Activated CD8-positive, alpha-beta memory T cell treated with anti-CD3 and anti-CD28 coated beads, Interleukin-2, amount 50 U/mL, for 1 hour (primary cell): ENCODE data around the gene ARHGEF11.
"Not testable (repeated sequence)": the region's sequence is repeated elsewhere in the genome, so short reads cannot be mapped to it uniquely, and the experiment has no call there.

Experiments used
- DNase-seq: peaks from one replicate; pipeline ENCODE4 v3.0.0-alpha.2; 2020; ENCODE audit errors: extremely low read depth

Gene ARHGEF11, protein sequence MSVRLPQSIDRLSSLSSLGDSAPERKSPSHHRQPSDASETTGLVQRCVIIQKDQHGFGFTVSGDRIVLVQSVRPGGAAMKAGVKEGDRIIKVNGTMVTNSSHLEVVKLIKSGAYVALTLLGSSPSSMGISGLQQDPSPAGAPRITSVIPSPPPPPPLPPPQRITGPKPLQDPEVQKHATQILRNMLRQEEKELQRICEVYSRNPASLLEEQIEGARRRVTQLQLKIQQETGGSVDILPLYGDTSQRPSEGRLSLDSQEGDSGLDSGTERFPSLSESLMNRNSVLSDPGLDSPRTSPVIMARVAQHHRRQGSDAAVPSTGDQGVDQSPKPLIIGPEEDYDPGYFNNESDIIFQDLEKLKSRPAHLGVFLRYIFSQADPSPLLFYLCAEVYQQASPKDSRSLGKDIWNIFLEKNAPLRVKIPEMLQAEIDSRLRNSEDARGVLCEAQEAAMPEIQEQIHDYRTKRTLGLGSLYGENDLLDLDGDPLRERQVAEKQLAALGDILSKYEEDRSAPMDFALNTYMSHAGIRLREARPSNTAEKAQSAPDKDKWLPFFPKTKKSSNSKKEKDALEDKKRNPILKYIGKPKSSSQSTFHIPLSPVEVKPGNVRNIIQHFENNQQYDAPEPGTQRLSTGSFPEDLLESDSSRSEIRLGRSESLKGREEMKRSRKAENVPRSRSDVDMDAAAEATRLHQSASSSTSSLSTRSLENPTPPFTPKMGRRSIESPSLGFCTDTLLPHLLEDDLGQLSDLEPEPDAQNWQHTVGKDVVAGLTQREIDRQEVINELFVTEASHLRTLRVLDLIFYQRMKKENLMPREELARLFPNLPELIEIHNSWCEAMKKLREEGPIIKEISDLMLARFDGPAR (N-terminal part only)

DNA sequence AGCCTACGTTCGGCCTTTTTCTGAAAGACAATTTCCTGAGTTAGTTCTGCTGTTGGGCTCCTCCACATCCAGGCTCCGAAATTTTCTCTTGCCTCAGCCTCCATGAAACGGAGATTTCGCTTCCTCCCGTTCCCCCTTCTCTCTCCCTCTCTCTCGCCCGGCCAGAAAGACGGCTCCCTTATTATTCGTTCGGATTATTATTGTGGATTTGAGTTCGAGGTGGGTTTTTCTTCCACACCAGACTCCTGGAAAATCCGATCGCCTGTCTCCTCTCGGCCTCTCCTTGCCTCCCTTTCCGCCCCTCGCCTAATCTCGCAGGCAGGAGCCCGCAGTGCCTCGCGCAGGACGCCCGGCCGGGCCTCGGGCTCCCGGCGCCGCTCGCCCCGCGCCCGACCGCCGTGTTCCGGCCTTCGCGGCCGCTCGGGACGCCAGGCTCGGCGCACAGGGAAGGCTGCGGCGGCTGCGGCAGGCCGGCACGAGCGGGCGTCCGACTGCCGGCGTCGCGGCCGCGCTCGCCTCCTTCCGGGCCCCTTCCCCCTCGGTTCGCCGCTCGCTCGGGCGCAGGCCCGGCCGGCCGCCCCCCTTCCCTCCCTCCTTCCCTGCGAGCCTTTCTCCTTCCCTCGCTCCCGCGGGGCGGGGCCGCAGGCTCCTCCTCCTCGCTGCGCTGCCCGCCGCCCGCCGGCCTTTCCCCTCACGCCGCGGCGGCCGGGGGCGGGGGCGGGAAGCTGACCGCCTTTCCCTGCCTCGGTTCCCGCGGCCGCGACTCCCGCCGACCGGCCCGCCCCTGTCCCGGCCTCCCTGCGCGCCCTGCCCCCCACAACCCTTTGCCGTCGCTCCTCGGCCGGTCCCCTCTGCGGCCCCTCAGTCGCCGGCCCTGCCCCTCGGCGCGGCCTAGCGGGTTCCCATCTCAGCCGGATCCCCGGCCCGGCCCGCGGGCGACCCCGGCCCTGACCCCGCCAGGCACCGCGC lies at the start of gene ARHGEF11:
Gene ARHGEF11 (minus strand): TSS at position 493 of the 969 bp plus-strand sequence. CDS start 1,412 bp downstream, outside the sequence.
- no peak for DNase-seq

DNA sequence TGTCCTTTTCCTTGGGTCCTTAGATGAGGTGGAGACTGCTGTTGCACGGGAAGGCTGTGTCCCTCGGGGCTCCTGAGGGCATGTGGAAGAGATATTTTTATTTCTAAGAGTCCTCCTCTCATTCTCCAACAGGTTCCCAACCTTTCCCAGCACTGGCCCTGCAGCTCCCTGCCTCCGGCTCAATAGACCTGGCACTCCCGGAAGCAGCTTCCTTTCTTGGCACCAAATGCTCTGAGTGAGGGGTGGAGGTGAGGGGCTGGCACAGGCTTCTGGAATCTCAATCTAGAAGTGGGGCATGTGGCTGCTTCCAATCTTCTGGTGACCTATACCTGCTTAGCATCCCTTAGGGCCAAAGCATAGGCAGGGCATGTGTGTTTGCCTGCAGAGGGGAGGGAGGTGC lies 49.5 kb upstream of the ARHGEF11 start:
- DNase-seq = no peak

DNA sequence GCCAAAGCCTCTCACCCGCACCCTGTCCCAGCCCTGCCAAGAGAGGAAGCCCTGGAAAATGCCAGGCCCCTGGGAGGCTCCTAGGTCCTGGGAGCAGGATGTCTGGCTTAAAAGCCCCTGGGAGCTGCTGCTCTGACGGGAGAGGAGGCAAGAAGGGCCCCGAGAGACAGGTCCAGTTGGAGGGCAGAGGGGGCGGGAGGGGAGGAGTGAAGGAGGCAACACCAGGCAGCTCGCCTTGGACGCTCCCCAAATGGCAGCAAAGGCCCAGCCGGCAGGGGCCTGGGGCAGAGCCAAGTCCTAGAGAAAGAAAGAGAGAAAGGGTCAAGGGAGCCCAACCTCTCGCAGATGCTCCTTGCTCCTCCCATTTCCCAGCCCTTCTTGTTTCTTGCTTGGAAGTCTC lies 47.3 kb upstream of the ARHGEF11 start:
- no peak for DNase-seq

DNA sequence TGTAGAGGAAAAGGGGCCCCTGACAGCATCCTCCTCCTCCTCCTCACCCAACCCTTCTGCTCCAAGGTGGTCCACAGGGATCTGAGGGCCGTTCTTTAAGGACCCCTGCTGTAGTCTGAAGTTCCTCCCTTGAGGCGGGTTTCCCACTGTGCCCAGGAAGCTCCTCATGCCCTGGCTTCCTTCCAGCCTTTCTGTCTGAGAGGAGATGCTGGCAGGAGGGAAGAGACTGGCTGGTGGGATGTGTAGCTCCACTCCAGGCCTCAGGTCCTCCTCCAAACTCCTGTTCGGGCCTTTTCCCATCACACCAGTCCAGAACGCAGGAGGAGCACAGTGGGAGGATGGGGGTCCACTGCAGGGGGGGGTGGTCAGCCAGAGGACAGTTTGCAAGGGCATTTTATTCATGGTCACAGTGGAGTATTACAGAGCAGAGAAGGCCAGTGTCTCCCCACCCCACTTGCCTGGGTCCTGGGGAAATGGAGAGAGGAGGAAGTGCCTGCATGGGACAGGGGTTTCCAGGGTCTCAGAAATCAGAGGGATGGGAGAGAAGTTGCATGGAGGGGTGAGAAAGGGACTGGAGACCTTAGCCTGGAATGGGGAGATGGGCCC lies 46.2 kb upstream of the ARHGEF11 start:
- no peak for DNase-seq

DNA sequence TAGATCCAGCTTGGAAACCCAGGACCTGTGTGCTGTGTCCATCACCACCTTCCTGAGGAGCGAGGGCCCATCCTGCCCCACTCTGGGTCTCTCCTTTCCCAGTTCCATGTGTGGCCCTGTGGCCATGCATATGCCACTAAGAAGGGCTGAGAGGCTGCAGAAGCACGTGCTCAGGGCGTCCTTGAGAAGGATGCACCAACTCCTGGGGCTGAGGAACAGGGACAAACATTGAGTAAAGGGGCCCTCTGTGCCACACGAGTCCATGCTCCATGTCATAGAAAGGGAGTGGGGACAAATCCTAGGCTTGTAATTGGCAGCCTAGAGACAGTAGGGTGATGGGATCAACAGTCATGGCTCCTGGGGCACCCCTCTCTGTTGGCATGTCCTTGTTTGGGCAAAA lies 45.6 kb upstream of the ARHGEF11 start:
- DNase-seq = no peak

DNA sequence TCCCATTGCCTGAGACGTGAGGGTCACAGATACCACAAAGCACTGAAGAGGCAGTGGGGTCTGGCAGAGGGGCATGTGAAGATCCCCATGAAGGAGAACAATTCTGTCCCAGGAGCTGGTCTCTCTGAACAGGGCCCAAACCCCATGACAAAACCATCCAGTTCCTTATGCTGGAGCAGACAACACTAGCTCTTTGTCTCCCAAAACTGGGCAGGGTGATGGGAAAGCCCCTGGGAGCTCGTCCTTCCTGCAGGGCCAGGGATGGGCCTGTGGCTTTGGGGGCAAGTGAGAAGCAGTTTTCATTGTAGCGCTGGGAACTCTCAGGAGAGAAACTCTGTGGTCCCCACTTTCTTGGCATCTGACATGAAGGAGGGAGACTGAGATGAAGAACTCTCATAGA lies 45.2 kb upstream of the ARHGEF11 start:
- DNase-seq = no peak

DNA sequence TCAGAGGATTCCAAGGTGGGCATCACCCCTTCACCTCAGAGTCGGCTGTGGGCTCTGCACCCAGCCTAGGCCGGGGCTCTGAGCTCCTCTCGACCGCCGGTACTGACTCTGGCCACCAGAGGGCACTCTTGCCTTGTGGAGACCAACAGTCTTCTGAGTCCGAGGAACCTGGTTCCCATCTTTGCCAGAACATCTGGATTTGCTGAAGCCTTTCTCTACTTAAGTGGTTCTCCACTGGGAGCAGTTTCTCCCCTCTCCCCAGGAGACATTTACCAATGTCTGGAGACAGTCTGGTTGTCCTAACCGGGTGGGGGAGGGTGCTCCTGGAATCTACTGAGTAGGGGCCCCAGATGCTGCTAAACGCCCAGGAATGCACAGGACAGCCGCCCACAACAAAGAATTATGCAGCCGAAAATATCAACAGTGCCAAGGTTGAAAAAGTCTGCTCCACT lies 44.7 kb upstream of the ARHGEF11 start:
- peak; percentile 60 for DNase-seq

DNA sequence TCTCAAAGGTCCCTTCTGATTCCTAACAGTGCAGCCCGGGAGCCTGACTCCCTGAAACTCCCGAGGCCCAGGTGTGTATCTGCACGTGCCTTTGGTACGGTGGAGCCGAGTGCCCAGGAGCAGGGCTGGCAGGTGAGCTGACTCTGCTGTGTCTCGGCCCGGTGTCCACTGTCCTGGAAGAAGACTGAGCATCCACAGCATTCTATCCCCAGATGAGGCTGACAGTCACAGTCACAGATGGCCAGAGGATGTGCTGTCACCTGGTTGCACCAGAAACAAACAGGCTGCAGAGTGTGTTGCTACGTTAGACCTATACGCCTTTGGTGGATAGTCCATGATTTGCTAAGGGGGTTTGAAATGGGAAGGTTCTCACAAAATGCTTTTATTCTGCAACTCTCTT lies 44.2 kb upstream of the ARHGEF11 start:
- DNase-seq = no peak

DNA sequence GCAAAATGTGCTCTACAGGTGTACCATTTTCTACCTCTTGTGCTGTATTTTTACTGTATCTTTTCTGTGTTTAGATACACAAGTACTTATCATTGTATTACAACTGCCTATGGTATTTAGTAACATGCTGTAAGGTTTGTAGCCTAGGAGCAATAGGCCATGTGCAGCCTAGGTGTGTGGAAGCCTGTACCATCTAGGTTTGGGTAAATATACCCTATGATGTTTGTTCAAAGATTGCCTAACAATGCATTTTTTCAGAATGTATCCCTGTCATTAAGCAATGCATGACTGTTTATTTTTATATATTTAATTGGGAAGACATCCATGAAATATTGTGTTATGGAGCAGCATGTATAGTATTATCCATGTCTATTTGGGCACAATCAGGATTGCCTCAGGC lies 43.1 kb upstream of the ARHGEF11 start:
- DNase-seq = no peak

DNA sequence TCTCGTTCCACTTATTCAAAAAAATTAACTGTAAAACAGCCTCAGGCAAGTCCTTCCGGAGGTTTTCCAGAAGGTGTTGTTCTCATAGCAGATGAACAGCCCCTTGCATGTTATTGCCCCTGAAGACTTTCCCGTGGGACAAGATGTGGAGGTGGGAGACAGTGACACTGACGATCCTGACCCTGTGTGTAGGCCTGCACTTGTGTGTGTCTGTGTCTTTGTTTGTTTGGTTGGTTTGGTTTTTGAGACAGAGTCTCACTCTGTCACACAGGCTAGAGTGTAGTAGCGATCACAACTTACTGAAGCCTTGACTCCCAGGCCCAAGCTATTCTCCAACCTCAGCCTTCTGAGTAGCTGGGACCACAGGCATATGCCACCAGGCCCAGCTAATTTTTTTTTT lies 41.5 kb upstream of the ARHGEF11 start:
- DNase-seq = no peak

DNA sequence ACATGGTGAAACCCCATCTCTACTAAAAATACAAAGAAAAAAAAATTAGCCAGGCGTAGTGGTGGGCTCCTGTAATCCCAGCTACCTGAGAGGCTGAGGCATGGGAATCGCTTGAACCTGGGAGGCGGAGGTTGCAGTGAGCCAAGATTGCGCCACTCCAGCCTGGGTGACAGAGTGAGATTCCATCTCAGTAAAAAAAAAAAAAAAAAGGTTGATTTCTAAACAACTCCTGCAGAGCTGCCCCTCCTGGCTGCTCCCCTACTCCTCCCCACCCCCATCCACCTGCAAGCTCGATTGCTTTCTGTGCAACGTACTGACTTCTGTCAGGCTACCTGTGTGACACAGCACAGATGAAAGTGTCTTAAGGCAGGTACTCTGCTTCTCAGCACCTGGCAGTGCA lies 40.8 kb upstream of the ARHGEF11 start:
- DNase-seq = no peak

DNA sequence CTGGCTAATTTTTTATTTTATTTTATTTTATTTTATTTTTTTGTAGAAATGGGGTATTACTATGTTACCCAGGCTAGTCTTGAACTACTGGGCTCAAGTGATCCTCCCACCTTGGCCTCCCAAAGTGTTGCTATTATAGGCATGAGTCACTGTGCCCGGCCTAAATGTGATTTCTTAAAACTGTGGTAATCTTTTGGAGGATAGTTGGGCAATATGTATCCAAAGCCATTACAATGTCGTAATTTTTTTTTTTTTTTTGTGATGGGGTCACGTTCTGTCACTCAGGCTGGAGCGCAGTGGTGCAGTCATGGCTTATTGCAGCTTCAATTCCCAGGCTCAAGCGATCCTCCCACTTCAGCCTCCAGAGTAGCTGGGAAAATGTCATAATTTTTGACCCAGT lies 39.9 kb upstream of the ARHGEF11 start:
- no peak for DNase-seq

DNA sequence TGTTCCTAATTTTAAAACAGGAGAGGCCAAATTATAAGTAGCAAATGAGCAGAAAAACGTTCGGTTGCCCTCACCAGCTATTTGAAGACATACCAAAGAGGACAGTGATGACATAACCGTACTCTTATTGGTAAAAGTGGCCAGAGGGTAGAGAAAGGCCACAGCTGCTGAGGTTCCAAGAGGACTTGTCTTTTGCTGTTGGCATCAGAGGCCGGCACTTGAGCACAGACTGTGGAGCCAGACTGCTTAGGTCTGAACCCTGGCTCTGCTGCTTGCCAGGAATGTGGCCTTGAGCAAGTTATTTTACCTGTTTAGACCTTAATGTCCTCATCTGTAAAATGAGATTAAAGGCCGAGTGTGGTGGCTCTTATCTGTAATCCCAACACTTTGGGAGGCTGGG lies 39.2 kb upstream of the ARHGEF11 start:
- DNase-seq = no peak

DNA sequence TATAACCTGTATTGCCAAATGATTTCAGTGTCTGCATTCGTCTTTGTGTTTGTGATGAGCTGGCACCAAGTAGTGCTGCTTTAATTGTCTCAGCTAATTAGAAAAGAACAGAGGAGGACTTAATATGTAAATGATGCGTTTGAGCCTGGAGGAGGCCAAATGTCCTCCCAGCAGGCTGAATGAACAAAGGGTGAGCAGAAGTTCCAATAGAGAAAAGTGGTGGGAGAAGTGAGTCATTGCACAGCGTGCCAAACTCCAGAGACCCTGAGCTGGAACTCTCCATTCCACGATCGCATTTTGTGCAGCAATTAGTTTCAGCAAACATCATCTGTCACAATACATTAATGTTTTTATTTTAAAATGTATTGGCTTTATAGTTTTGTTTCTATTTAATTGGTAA lies 36.2 kb upstream of the ARHGEF11 start:
- no peak for DNase-seq

DNA sequence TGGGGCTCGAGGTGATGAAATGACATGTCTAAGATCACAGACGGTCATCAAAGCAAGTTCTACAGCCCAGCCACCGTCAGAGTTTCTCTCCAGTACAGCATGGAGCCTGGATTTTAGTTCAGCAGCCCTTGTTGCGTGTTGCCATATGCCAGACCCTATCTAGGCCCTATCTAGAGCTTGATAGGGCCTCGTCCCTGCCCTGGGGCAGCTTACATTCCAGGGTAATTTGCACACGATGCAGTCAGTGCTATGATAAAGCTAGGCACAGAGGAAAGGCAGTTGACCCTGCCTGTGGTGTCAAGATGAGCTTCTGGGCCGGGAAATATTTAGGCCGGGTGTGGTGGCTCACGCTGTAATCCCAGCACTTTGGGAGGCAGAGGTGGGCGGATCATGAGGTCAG lies 35.2 kb upstream of the ARHGEF11 start:
- no peak for DNase-seq

DNA sequence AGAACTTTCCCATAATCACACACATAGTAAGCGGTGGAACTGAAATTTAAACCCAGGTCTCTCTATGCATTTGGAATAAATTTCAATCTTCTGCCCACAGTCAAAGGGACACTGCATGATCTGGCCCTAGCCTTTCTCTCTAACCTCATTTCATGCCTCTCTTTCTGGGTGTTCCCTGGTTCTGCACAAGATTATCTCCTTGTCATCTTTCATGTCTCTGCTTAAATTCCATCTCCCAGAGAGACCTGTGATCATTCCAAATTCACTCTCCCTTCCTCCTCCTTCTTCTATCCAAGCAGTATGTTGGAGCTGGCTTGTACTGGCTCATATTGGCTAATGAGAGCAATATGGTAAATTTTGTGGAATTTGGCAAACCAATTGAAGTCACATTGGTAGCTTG lies 31.9 kb upstream of the ARHGEF11 start:
- DNase-seq = no peak

DNA sequence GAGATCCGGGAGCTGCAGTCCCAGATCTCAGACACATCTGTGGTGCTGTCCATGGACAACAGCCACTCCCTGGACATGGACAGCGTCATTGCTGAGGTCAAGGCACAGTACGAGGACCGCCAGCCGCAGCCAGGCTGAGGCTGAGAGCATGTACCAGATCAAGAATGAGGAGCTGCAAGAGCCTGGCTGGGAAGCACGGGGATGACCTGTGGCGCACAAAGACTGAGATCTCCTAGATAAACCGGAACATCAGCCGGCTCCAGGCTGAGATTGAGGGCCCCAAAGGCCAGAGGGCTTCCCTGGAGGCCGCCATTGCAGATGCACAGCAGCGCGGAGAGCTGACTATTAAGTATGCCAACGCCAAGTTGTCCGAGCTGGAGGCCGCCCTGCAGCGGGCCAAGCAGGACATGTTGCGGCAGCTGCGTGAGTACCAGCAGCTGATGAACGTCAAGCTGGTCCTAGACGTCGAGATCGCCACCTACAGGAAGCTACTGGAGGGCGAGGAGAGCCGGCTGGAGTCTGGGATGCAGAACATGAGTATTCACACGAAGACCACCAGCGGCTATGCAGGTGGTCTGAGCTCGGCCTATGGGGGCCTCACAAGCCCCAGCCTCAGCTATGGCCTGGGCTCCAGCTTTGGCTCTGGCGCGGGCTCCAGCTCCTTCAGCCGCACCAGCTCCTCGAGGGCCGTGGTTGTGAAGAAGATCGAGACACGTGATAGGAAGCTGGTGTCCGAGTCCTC lies 28.6 kb upstream of the ARHGEF11 start:
- no peak for DNase-seq

DNA sequence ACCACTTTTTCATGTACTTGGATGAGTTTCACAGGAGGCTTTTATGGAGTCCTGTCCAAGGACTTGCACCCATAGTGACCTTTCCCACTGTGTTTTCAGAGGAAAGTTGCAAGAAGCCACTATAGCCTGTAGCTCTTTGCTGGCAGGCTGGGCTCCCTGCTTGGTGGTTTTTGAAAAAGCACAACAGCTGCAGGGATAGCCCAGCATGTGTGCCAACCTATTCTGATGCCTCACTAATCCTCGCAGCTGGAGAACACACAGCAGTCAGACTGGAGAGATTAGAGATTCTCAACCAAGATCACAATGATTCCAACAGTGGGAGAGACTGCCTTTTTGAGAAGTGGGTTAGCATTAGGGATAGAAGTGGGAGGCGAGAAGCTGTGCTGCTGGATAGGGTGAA lies 24.1 kb upstream of the ARHGEF11 start:
- DNase-seq = no peak

DNA sequence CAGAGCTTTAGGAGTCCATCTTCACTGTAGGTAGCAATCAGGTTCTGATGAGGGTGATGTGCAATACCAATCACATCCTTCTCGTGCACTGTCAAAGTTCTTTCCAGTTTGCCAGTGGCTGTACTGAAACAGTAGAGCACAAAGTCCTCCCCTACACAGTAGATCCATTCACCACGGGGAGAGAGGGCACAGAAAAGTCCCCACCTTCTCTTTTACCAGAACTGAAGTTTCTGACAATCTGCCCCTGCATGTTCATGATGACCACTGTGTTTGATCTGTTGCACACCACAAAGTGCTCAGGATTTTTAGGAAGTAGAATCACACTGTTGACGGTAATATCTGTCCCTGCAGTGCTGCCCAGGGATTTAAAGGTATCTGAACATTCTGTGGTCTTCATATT lies 13.7 kb upstream of the ARHGEF11 start:
- DNase-seq = not testable (repeated sequence)

DNA sequence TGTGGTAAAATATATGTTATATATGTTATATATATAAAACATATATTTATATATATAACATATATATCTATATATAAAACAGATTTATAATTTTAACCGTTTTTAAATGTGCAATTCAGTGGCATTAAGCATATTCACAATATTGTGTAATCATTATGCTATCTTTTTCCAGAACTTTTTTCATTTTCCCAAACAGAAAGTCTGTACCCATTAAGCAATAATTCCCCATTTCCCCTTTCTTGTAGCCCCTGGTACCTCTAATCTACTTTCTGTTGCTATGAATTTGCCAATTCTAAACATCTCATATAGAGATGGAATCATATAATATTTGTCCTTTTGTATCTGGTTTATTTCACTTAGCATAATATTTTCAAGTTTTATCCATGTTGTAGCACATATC lies 10.7 kb upstream of the ARHGEF11 start:
- no peak for DNase-seq

DNA sequence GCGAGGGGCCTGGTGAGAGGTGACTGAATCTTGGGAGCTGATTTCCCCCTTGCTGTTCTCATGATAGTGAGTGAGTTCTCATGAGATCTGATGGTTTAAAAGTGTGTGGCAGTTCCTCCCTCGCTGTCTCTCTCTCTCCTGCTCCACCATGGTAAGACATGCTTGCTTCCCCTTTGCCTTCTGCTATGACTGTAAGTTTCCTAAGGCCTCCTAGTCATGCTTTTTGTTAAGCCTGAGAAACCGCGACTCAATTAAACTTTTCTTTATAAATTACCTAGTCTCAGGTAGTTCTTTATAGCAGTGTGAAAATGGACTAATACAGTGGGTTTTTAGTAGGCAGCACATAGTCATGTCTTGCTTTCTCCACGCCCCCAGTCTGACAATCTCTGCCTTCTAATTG lies 10.2 kb upstream of the ARHGEF11 start:
- not testable (repeated sequence) for DNase-seq
